Stimulated activated naive CD8-positive, alpha-beta T cell treated with anti-CD3 and anti-CD28 coated beads, Interleukin-15, amount 100 ng/mL, for 72 hours (primary cell): ENCODE results near the gene CFAP47.
"Not testable (repeated sequence)": the region's sequence is repeated elsewhere in the genome, so short reads cannot be mapped to it uniquely, and the experiment has no call there.

Experiments used
- ATAC-seq: fragments of 150-1000 bp; cut with Tn5 transposase; 2 replicates; pipeline ENCODE4 v1.10.0; 2021; ENCODE audit warnings: mild to moderate bottlenecking, moderate library complexity
- DNase-seq, 2 donors: peaks; one replicate each; pipeline ENCODE4 v3.0.0; 2021 to 2022
- H3K27ac Mint-ChIP-seq, 2 donors: one replicate each; pipeline ENCODE4 v1.8.0; 2022; ENCODE audit warnings: mild to moderate bottlenecking in 2 of 2, mixed read lengths in 2 of 2, moderate library complexity in 2 of 2
- H3K27me3 Mint-ChIP-seq: one replicate; pipeline ENCODE4 v1.8.0; 2022; ENCODE audit warnings: mixed read lengths
- H3K4me1 Mint-ChIP-seq: one replicate; pipeline ENCODE4 v1.8.0; 2022; ENCODE audit warnings: mild to moderate bottlenecking, mixed read lengths
- H3K4me3 Mint-ChIP-seq, 2 donors: one replicate each; pipeline ENCODE4 v1.8.0; 2022; ENCODE audit warnings: mild to moderate bottlenecking in 2 of 2, mixed read lengths in 2 of 2, moderate library complexity in 1 of 2
- H3K9me3 Mint-ChIP-seq, 2 donors: one replicate each; pipeline ENCODE4 v1.8.0; 2022; ENCODE audit warnings: mixed read lengths in 2 of 2

Gene CFAP47

GRCh38 chrX:35919536-35920309 is at the start of gene CFAP47:
Gene CFAP47, plus strand, starts transcription at chrX:35919734. Its CDS starts 66 bp downstream, at chrX:35919800.
- H3K27me3 Mint-ChIP-seq: no peaks in the 10 kb centered on the region
- ATAC-seq (no peak), DNase-seq (no peak)
- peaks cover 0 to 4% of the 10 kb centered on the region in 2 donors for H3K9me3 Mint-ChIP-seq
- no peak within 1 kb of the TSS for H3K4me3 Mint-ChIP-seq
- H3K27ac Mint-ChIP-seq: no peak within 1 kb of the TSS
- H3K4me1 Mint-ChIP-seq: no peaks in the 10 kb centered on the region

- Mint-ChIP-seq H3K27me3 (no peaks in the 10 kb centered on the region), H3K9me3 (peaks cover 0 to 4% of the 10 kb centered on the region in 2 donors), H3K27ac (no peak overlapping the region), H3K4me1 (no peaks in the 10 kb centered on the region), H3K4me3 (no peak overlapping the region)
- DNase-seq (no peak), ATAC-seq (no peak)
These were observed 38.9 kb upstream of the CFAP47 start for GRCh38 chrX:35880601-35881000.

GRCh38 chrX:35886135-35886534 is 33.4 kb upstream of the CFAP47 start:
- no peak for DNase-seq
- Mint-ChIP-seq H3K4me1 (no peaks in the 10 kb centered on the region), H3K9me3 (no peaks in the 10 kb centered on the region), H3K27ac (no peak overlapping the region), H3K4me3 (no peak overlapping the region), H3K27me3 (no peaks in the 10 kb centered on the region)
- no peak for ATAC-seq

GRCh38 chrX:35890699-35891098 is 28.8 kb upstream of the CFAP47 start:
- no peak overlapping the region for H3K4me3 Mint-ChIP-seq
- H3K27me3 Mint-ChIP-seq: no peaks in the 10 kb centered on the region
- ATAC-seq (no peak), DNase-seq (no peak)
- no peaks in the 10 kb centered on the region for H3K9me3 Mint-ChIP-seq
- no peak overlapping the region for H3K27ac Mint-ChIP-seq
- no peaks in the 10 kb centered on the region for H3K4me1 Mint-ChIP-seq

- not testable (repeated sequence) for H3K27ac Mint-ChIP-seq, DNase-seq, H3K4me3 Mint-ChIP-seq, H3K9me3 Mint-ChIP-seq, H3K4me1 Mint-ChIP-seq, H3K27me3 Mint-ChIP-seq, ATAC-seq
These were observed 67.3 kb downstream of the CFAP47 start for GRCh38 chrX:35986816-35987215.

GRCh38 chrX:36007207-36007606 is 87.7 kb downstream of the CFAP47 start:
- no peaks in the 10 kb centered on the region for H3K27me3 Mint-ChIP-seq
- H3K9me3 Mint-ChIP-seq: peaks cover 0 to 2% of the 10 kb centered on the region in 2 donors
- ATAC-seq (no peak), DNase-seq (no peak)
- no peak overlapping the region for H3K27ac Mint-ChIP-seq
- no peak overlapping the region for H3K4me3 Mint-ChIP-seq
- no peaks in the 10 kb centered on the region for H3K4me1 Mint-ChIP-seq

GRCh38 chrX:36019125-36019524 is 99.6 kb downstream of the CFAP47 start:
- no peak for ATAC-seq
- H3K4me1 Mint-ChIP-seq: no peaks in the 10 kb centered on the region
- H3K27me3 Mint-ChIP-seq: no peaks in the 10 kb centered on the region
- no peak overlapping the region for H3K27ac Mint-ChIP-seq
- no peaks in the 10 kb centered on the region for H3K9me3 Mint-ChIP-seq
- no peak for DNase-seq
- H3K4me3 Mint-ChIP-seq: no peak overlapping the region

- Mint-ChIP-seq H3K27me3 (no peaks in the 10 kb centered on the region), H3K4me1 (no peaks in the 10 kb centered on the region), H3K27ac (no peak overlapping the region), H3K9me3 (no peaks in the 10 kb centered on the region), H3K4me3 (no peak overlapping the region)
- ATAC-seq (no peak), DNase-seq (no peak)
These were observed 116.0 kb downstream of the CFAP47 start for GRCh38 chrX:36035550-36035949.

GRCh38 chrX:36062778-36063177 is 143.2 kb downstream of the CFAP47 start:
- no peak overlapping the region for H3K27ac Mint-ChIP-seq
- peaks cover 0 to 6% of the 10 kb centered on the region in 2 donors for H3K9me3 Mint-ChIP-seq
- ATAC-seq: no peak

GRCh38 chrX:36071061-36071460 is 151.5 kb downstream of the CFAP47 start:
- Mint-ChIP-seq H3K4me1 (no peaks in the 10 kb centered on the region), H3K4me3 (no peak overlapping the region), H3K9me3 (peaks cover 0 to 6% of the 10 kb centered on the region in 2 donors), H3K27me3 (no peaks in the 10 kb centered on the region), H3K27ac (no peak overlapping the region)
- DNase-seq: no peak
- no peak for ATAC-seq

More at GRCh38 chrX:36062778-36063177, 143.2 kb downstream of the CFAP47 start:
- Mint-ChIP-seq H3K27me3 (no peaks in the 10 kb centered on the region), H3K4me3 (no peak overlapping the region), H3K4me1 (no peaks in the 10 kb centered on the region)
- no peak for DNase-seq

- H3K27me3 Mint-ChIP-seq, H3K4me3 Mint-ChIP-seq, H3K9me3 Mint-ChIP-seq, DNase-seq, H3K4me1 Mint-ChIP-seq, ATAC-seq, H3K27ac Mint-ChIP-seq: not testable (repeated sequence)
These were observed 155.5 kb downstream of the CFAP47 start for GRCh38 chrX:36075009-36075408.

- H3K4me1 Mint-ChIP-seq: no peaks in the 10 kb centered on the region
- H3K9me3 Mint-ChIP-seq: no peaks in the 10 kb centered on the region
- ATAC-seq (no peak), DNase-seq (no peak)
- no peaks in the 10 kb centered on the region for H3K27me3 Mint-ChIP-seq
- H3K4me3 Mint-ChIP-seq: no peak overlapping the region
- no peak overlapping the region for H3K27ac Mint-ChIP-seq
These were observed 163.7 kb downstream of the CFAP47 start for GRCh38 chrX:36083256-36083655.

- no peaks in the 10 kb centered on the region for H3K4me1 Mint-ChIP-seq
- H3K4me3 Mint-ChIP-seq: no peak overlapping the region
- DNase-seq: no peak
- no peaks in the 10 kb centered on the region for H3K9me3 Mint-ChIP-seq
- no peaks in the 10 kb centered on the region for H3K27me3 Mint-ChIP-seq
- no peak overlapping the region for H3K27ac Mint-ChIP-seq
- no peak for ATAC-seq
These were observed 167.8 kb downstream of the CFAP47 start for GRCh38 chrX:36087366-36087765.

GRCh38 chrX:36088939-36089338 is 169.4 kb downstream of the CFAP47 start:
- not testable (repeated sequence) for H3K4me1 Mint-ChIP-seq, H3K9me3 Mint-ChIP-seq, H3K4me3 Mint-ChIP-seq, H3K27me3 Mint-ChIP-seq, ATAC-seq, DNase-seq, H3K27ac Mint-ChIP-seq

GRCh38 chrX:36102425-36102824 is 182.9 kb downstream of the CFAP47 start:
- Mint-ChIP-seq H3K4me1 (no peaks in the 10 kb centered on the region), H3K27ac (no peak overlapping the region), H3K27me3 (no peaks in the 10 kb centered on the region), H3K4me3 (no peak overlapping the region), H3K9me3 (no peaks in the 10 kb centered on the region)
- ATAC-seq (no peak), DNase-seq (no peak)

GRCh38 chrX:36116222-36116621 is 196.7 kb downstream of the CFAP47 start:
- Mint-ChIP-seq H3K27ac (no peak overlapping the region), H3K27me3 (no peaks in the 10 kb centered on the region), H3K4me1 (no peaks in the 10 kb centered on the region)

GRCh38 chrX:36159254-36159653 is 239.7 kb downstream of the CFAP47 start:
- no peak for DNase-seq
- no peak overlapping the region for H3K27ac Mint-ChIP-seq
- no peaks in the 10 kb centered on the region for H3K27me3 Mint-ChIP-seq
- H3K4me1 Mint-ChIP-seq: no peaks in the 10 kb centered on the region
- no peaks in the 10 kb centered on the region for H3K9me3 Mint-ChIP-seq
- no peak for ATAC-seq
- H3K4me3 Mint-ChIP-seq: no peak overlapping the region

More at GRCh38 chrX:36116222-36116621, 196.7 kb downstream of the CFAP47 start:
- no peak overlapping the region for H3K4me3 Mint-ChIP-seq
- DNase-seq (no peak), ATAC-seq (no peak)
- peaks cover 0 to 6% of the 10 kb centered on the region in 2 donors for H3K9me3 Mint-ChIP-seq
